ENCODE data around the gene DICER1.
"Not testable (repeated sequence)": the region's sequence is repeated elsewhere in the genome, so short reads cannot be mapped to it uniquely, and the experiment has no call there.

The DICER1 gene

DNA sequence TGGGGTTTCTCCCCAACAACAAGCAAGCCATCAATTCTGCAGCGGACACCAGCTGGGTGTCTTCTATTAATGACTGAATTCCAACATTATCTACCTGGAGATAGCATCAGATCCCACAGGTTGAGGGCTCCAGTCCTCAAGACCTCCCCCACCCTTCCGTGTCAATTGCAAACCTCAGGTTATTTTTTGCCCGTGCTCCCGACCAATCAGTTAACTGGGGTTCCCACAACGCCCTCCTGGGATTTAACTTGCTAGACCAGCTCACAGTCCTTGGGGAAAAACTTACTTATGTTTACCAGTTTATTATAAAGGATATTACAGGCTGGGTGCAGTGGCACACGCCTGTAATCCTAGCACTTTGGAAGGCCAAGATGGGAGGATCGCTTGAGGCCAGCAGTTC, 9.7 kb downstream of the DICER1 start:
- no peak for DNase-seq

DNA sequence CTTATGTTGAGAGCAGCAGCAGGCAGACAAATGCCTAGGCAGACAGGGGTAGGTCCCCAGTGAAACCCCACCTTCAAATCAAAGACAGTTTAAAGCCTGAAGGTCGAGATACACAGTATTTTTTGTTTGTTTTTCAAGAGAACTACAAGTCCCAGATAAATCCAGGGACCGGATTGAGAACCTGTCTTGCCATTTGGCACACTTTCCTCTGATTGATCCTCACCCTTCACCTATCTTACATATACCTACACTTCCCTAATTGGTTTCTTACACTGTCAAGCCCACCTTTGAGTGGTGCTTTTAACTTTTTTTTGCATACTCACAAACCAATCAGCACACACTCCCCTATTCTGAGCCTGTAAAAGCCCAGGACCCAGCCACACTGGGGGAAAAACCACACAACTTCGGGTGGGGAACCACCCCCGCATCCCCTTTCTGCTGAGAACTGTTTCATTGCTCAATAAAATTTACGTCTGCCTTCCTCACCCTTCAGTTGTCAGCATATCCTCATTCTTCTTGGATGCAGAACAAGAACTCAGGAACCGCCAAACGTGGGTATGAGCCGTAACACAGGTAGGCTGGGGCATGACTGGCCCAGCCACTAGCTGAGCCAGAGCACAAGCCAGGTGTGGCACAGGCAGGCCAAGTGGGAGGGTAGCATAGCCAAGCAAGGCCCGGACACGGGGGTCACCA, 11.1 kb downstream of the DICER1 start:
- no peak for DNase-seq

DNA sequence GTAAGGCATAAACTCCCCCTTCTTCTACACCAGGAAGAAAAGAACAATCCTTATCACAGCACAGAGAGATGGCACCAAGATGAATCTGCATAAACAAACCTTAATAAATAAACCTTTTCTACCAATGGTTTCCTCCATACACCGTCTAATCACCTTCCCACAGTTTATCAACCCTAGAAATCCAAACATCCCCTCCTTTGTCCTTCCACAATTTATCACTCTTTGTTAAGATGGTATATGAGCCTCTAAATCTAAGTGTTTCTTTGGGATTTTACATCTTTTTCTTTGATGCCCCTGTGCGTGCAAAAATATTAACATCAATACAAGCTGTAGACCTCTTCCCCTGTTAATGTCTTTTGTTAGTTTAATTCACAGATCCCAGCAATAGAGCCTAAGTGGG, 12.5 kb downstream of the DICER1 start:
- DNase-seq = no peak

DNA sequence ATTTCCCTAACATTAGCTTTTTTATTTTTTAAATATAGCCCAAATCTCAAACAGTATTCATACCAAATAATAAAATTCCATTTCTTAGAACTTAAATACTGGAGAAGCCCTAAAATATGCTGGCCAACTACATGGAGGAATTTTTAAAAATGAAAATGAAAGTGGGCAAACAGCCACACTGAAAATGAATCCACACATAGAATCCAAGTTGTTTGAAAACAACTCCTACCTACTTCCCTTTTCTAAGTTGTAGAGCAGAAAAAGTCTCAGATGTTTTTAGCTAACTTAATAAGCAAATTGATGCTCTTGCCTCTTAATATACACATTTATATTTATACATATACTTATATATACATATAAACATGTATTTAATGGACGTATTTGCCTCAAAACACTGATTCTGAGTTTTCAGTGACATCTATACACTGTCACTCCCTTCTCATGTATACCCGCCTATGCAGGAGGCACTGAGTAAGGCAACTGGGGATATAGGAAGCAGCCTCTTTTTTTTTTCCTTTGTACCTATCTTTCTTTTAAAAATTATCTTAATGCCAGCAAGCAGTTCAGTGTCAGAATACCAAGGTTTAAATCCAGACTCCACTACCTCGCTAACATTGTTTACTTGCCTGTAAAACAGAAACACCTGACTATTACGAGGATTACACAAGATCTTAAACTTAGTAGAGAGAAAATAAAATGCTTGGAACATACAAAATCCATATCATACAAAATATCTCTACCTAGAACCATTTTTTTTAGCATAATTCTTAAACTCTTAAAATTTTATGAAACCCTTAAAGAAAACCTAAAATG, 13.3 kb downstream of the DICER1 start:
- DNase-seq = no peak

DNA sequence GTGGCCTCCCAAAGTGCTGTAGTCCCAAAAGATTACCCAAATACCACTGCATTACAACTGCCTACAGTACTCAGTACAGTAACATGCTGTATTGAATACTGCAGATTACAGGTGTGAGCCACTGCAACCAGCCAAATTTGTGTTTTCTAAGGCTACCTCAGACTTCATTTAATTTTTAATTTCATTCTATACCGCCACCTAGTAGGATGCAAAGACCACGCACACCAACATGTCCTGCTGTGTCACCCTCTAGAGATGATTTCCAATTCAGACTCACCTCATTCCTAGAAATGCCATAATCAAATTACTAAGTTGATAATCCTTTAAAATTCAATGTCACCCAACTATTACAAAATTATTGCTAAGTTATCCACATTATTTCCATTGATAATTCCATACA, 15.1 kb downstream of the DICER1 start:
- no peak for DNase-seq

DNA sequence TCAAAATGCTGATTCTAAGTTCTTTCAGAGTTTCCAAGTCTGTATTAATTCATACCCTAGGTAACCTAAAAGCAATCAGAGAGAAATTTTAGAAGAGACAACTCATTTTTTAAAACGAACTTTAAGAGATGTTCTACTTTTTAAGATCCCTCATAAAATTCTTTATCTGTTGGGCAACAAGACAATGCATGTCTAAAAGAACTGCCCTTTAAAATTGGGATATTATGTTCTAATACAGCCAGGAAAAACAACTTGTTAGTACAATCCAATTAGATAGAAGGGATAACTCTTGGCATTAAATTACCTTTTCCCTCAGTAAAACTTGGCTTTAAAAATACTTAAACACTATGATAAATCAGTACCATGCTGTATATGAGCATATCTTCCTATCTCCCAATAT, 15.6 kb downstream of the DICER1 start:
- no peak for DNase-seq

DNA sequence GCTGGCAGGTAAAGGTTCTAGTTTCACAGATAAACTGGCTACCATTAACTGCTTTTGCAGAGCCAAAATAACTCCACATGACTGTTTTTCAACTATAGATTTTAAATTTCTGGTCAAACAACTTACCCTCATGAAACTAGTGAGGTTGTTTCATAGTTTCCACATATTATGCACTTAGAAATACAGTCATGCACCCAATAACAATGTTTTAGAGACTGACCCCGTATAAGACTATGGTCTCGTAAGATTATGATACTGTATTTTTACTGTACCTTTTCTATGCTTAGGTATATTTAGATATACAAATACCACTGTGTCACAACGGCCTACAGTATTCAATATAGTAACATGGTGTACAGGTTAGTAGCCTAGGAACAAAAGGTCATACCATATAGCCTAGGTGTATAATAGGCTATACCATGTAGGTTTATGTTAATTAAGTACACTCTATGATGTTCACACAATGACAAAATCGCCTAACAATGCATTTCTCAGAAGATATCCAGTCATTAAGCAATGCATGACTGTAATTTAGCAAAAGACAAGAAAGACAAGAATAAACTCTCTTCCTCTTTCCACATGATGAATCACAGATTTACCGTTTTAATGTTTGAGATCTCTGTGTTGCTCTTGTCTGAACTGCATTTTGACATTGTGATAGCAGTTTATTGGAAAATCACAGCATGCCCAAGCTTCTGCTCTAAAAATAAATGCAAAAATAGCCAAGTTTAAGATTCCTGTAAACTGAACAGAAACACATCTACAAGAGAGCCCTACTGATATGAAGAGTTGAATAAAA, 17.1 kb downstream of the DICER1 start:
- no peak for DNase-seq

DNA sequence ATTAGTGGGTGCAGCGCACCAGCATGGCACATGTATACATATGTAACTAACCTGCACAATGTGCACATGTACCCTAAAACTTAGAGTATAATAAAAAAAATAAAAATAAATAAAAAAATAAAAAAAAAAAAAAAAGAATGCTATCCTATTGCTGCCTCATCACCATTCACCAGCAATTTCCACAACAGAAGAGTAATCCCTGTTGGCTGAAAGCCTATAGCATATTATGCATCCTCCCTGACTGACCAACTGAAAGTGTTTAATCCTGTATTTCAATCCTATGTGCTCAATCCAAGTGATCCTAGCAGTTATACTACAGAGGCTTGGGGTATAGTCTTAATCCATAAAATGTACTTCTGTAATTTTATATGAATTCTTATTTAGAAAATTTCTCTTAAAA, 18.5 kb downstream of the DICER1 start:
- no peak for DNase-seq

DNA sequence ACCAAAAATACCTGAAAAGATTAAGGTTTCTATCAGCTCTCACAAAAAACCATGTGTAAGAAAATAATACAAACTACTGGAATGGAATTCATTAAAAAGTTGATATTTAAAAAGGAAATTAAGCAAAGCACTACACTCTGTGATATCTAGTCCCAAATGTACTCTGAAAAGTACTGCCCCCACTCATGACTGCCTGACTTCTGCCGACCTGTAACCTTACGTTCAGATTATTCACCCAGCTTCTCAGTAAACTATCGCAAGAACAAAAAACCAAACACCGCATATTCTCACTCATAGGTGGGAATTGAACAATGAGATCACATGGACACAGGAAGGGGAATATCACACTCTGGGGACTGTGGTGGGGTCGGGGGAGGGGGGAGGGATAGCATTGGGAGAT, 18.9 kb downstream of the DICER1 start:
- DNase-seq = not testable (repeated sequence)

DNA sequence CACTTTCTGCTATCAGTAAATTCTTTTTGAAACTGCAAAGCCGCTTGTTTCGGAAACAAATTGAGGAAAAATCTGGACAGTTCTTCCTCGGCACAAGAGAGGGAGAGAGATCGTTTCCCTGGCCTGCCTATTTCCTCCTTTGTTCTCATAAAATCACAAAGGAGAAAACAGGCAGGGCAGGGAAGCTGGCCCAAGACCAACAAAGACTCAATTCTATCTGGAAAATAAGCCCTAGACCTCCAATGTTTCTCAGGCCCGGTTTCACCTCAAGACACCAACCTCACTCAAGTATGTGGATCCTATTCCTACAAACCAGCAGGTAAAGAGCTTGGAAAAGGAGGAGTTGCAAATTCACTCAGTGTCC, 19.5 kb downstream of the DICER1 start:
- no peak for DNase-seq

DNA sequence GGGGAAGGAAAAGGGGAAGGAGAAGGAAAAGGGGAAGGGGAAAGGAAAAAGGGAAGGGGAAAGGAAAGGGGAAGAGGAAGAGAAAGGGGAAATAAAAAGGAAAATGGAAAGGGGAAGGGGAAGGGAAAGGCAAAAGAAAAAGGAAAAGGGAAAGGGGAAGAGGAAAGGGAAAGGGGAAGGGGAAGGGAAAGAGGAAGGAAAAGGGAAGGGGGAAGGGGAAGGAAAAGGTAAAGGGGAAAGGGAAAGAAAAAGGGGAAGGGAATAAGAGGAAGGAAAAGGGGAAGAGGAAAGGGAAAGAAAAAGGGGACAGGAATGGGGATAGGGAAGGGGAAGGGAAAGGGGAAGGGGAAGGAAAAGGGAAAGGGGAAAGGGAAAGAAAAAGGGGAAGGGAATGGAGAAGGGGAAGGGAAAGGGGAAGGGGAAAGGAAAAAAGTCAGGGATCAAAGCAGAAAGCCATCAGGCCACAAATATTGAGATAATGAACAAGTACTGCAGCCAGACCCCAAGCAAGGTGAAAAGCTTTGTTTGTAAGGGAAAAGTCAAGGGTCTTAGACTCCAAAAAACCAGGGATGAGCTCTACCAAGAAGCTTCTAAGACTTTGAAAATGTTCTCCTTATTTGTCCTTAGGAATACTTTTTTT, 20.0 kb downstream of the DICER1 start:
- DNase-seq = no peak

DNA sequence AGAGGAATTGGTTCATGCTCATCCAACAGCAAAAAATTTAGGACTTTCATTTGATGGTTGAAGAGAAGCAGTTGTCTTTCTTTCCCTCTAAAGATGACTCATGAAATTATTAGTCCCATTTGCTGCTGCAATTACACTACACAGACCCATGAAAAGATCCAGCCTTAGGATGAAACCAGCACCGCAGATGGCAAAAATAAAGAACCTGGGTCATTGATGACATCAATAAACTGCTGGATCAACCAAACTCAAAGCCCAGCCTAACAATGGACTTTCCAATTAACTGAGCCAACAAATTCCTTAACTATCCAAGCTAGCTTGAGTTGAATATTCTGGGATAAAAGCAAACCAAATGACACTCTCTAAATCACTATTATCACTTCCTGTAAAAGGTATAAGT, 20.7 kb downstream of the DICER1 start:
- no peak for DNase-seq

DNA sequence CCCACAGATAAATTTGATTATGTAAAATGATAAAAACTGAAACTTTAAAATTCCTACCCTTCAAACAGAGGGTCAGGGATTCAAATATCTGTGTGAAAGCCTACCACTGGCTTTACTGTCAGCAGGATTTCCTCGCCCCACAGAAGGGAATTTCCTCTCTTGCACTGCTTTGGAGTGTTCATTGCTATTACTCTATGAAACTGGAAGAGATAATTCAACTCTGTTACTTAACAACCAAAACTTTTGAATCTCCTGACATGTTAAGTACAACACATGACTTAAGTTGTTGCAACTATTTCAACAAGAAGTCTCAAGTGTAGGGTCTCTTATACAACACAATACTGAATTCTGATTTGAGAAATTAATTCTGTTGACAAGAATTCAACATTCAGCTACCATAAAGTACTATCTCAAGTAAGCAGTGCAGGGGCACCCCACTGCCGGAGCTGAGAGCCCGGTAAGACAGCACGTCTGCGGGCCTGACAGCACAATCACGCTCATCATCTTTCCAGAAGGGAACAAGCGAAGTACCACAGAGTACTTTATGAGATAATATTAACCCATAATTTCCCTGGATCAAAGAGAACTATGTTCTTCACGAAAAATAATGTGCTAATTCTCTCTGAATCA, 22.9 kb downstream of the DICER1 start:
- DNase-seq = no peak

DNA sequence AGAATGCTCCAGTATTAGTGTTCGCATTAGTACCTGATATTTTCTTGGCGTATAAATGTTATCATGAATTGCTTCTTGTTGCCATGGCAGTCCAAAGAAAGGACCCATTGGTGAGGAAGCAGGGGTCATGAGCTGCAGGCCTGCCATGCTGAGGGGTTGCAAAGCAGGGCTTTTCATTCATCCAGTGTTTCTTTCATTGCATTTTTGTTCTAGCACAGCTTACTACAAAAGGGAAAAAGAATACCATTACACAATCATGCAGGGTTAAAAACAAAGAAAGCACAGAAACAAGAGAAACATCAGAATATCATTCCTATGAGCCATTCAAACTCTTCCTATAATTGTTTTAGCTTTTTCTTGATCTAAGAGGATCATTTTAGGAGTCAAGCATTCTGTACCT, 24.0 kb downstream of the DICER1 start:
- DNase-seq = no peak

DNA sequence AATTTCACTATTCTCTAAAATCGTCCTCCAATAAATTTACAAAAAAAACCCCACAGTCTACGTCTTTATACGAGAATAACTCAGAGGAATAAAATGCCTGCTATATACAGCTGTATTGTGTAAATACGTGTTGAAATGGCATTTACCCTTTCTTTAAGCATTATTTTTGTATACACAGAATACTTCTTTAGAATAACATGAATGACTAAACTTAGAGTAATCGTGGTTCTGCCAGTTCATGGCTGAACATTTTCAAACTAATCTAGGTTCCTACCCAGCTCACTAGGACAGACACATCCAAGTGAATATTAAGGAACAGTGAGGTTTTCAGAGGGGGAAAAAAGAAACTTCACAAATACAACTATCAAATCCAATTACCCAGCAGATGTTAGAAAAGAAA, 24.6 kb downstream of the DICER1 start:
- DNase-seq = no peak

DNA sequence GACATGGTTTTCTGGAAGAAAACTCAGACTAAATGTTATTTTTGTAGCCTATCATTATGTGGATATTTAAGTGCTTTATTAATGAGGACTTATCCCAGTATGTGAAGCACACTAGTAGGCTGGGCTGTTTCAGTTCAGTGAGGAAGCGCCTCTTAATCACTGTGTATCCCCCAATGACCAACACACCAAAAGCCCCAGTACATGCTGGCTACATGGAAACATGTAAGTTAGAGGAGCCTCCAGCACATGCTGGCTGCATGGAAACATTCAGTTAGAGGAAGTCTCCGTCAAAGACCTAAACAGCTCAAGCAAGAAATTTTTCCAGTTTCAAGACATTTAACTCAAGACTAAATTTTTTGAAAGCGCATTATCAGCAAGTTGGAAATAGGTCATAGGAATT, 26.8 kb downstream of the DICER1 start:
- DNase-seq = no peak

DNA sequence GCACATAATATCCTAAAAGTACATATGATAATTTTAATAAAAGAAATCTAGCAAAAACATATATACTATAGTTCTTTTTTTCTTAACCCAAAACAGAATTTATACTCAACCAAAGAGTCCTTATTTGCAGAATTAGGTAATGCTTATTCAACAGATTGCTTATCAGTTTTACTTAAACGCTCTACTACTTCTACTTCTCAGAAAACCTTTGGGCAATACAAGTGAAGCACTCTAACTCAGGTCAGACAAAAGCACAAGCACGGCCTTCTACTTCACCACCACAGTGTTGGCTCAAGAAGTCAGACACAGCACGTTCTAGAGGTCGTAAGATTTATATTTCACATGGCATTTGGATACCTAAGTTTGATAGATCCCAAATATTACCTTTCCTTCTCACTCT, 29.2 kb downstream of the DICER1 start:
- DNase-seq = no peak

DNA sequence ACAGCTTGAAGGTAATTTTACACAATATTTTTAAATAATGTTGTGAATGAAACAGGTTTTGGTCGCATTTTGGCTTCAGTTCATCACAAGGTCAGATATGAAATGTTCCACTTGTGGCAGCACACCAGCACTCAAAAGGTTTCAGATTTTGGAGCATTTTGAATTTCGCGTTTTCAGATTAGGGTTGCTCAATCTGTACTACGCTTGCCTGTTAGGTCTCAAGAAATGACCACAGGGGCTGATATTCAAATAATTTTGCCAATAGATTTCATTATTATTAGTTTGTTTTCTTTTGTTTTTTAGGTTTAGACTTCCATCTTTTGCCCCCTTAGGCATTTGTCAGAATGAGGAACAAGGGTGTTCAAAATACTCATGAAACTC, 29.8 kb downstream of the DICER1 start:
- no peak for DNase-seq

DNA sequence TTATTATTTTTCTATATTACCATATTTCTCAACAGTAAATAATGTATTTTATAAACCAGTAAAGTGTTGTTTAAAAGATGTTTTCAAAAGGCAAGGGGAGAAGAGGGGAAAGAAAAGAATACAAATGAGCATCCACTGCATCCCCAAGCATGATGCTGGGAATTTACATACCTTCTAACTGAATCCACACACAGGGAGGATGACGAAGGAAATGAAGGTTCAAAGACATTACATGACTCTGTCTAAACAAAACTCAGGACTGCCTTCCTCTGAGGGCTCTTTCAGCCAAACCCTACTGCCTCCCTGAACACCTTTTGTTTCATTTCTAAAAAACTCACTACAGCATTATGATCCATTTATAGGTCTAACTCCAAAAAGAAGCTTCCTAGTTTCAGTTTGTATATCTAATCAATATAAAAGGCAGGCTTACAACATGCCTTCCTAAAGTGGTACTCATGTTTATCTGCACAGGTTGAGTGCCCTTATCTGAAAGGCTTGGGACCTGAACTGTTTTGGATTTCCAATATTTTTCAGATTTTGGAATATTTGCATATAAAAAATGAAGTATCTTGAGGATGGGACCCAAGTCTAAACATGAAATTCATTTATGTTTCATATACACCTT, 30.3 kb downstream of the DICER1 start:
- no peak for DNase-seq

DNA sequence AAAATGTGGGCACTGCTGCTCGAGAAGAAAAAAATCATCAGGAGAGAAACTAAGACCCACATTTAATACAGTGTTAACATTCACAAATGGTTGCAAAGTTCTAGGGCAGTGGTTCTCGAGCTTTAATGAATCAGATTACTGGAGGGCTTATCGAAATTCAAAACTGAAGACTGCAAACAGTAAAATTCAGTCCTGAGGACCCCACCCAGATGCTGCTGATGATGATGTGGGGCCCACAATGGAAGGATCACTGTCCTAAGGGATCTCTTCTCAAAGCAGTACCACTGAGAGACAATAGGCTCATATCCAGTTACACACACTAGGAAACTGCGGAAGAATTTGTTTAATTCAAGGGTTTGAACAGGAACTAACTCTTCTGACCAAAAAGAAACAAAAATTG, 31.4 kb downstream of the DICER1 start:
- DNase-seq = no peak

DNA sequence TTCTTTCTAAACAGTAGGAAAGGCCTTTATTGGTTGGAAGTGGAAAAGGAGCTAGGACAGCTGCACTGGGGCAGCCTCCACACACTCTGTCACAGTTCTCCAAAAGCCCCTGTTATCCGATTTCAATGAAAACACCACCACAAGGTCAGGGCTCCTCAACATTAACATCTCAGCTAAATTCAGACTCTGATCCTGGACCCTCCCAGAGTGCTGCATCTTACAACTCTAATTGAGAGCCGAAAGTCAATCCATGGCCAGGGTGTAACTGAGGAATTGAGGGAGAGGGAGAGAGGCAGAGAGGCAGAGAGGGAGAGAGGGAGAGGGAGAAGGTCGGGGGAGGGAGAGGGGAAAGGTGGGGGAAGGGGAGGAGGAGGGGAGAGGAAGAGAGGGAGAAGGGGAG, 32.1 kb downstream of the DICER1 start:
- no peak for DNase-seq

DNA sequence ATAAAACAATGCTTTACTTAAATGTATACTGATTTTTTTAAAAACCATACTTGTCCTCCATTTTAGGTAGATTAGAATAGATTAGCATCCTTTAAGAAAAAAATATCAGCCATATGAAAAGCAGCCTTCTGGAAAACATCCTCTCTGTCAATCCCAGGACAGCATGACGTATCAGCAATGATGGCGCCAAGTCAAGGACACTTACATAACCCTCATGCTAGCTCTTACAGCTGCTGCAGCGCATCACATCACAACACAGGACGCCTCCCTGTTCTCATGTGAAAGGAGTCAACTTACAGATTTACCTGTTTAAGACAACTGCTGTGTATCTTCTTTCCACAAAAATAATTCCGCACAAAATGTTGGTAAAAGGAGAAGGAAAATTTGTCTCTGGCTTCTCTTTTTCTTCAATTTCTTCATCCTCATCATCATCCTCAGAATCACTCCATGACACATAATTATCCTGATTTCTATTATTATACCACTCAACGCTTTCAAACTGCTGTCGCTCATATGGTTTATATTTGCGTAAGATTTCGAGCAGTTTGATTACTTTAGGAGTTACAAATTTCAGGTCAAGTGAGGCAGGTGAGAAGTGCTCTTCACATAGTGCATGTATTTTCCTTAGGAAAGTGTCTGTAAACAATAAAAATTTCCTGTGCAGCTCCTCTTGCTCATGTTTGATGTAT, 33.3 kb downstream of the DICER1 start:
- DNase-seq = no peak

Data from activated naive CD4-positive, alpha-beta T cell treated with Interleukin-2 at 50 U/mL for 16 hours (primary cell).